ENCODE measurements around the gene STAC.

- TF ChIP-seq CTCF (IDR thresholded peaks at IDR 0.05; ENCODE audit: insufficient read depth, low read length) (no peak), GABPA (IDR thresholded peaks at IDR 0.05; ENCODE audit: low read depth) (no peak)
These were observed 104.1 kb downstream of the STAC start for GRCh38 chr3:36484386-36484785.
